Fibroblast of villous mesenchyme (primary cell): Measurements from ENCODE around the gene FBH1. TPM values are rescaled to one million over a fixed set of nuclear protein-coding genes. Genes with fewer than 3 reads are reported as not detected.
"Not testable (repeated sequence)": the region's sequence is repeated elsewhere in the genome, so short reads cannot be mapped to it uniquely, and the experiment has no call there.

Source experiments
- DNase-seq: peaks from one replicate; pipeline ENCODE4 v3.0.0-alpha.2; 2010; ENCODE audit warnings: low read depth
- H3K4me3 ChIP-seq: 2 replicates; pipeline ENCODE4 v1.5.1; 2011; ENCODE audit warnings: low read depth, mild to moderate bottlenecking, low read length
- total RNA-seq: library from RNA; depleted of rRNA; stranded (reverse); fragments of >200 nt; gene quantifications from 2 replicates; pipeline ENCODE4 v1.2.3, GENCODE V29; 2012
- TF ChIP-seq, protein P1 (sequence below): IDR thresholded peaks from 2 replicates; pipeline ENCODE4 v1.5.1; 2012; ENCODE audit warnings: low read depth, mild to moderate bottlenecking, low read length; ENCODE audit not compliant: insufficient read depth

The FBH1 gene
- total RNA-seq, 1 donor: 91.5 TPM

DNA sequence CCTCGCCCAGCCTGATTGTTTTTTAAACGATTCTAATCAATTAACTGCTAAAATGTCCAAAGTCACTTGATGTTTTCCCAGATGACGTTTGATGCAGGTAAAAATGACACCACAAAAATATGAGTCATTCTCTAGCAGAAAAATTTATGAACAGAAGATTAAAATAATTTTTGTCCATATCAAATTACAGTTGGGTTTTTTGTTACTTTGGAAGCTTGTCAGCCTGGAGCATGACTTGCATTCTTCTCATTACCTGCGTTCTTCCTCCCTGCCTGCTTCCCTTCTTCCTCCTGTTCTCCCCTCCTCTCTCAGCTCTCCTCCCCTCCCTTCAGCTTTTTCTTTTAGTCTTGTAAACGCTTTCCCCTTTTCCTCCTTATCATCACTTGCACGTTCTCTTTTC lies 68.6 kb downstream of the FBH1 start:
- no peak for DNase-seq
- TF ChIP-seq, protein P1, sequence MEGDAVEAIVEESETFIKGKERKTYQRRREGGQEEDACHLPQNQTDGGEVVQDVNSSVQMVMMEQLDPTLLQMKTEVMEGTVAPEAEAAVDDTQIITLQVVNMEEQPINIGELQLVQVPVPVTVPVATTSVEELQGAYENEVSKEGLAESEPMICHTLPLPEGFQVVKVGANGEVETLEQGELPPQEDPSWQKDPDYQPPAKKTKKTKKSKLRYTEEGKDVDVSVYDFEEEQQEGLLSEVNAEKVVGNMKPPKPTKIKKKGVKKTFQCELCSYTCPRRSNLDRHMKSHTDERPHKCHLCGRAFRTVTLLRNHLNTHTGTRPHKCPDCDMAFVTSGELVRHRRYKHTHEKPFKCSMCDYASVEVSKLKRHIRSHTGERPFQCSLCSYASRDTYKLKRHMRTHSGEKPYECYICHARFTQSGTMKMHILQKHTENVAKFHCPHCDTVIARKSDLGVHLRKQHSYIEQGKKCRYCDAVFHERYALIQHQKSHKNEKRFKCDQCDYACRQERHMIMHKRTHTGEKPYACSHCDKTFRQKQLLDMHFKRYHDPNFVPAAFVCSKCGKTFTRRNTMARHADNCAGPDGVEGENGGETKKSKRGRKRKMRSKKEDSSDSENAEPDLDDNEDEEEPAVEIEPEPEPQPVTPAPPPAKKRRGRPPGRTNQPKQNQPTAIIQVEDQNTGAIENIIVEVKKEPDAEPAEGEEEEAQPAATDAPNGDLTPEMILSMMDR: no peak

DNA sequence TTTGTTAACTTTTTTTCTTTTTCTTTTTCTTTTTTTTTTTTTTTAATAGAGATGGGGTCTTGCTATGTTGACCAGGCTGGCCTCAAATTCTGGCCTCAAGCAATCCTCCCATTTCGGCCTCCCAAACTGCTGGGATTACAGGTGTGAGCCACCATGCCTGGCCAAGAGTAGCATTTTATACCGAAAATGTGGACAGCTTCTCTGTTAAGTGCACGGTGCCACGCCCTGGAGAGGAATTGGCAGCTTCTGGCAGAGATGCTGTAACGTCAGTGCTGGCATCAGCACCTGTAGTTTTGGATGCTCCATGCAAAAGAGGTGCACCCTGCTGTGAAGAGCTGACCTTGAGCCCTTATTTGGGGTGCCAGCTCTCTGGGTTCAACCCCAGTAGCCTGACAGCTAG lies 69.1 kb downstream of the FBH1 start:
- no peak for DNase-seq
- H3K4me3 ChIP-seq: no peak overlapping the region
- TF ChIP-seq, protein P1: no peak

More for the DNA sequence above, 68.6 kb downstream of the FBH1 start:
- no peak overlapping the region for H3K4me3 ChIP-seq

DNA sequence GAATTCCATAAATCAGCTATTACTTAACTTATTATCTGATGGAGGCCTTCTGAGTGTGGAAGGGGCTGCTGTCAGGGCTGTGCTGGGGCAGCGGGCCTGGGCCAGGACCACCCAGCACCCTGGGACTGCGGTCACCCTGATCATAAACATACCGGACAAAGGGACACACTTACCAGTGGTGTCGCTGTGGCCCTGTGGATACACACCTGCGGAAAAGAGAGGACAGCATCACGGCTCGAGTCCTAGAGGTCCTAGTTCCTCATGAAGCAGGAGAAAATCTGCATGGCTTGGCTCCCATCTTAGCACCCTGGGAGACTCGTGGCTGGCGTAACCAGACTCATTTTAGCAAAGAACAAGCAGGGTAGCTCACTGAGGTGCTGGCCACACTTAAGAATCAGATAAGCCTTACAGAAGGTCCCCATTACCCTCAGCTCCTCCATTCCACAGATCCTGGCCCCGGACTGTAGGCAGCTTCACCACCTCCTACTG lies 69.6 kb downstream of the FBH1 start:
- TF ChIP-seq, protein P1: no peak
- no peak for DNase-seq

DNA sequence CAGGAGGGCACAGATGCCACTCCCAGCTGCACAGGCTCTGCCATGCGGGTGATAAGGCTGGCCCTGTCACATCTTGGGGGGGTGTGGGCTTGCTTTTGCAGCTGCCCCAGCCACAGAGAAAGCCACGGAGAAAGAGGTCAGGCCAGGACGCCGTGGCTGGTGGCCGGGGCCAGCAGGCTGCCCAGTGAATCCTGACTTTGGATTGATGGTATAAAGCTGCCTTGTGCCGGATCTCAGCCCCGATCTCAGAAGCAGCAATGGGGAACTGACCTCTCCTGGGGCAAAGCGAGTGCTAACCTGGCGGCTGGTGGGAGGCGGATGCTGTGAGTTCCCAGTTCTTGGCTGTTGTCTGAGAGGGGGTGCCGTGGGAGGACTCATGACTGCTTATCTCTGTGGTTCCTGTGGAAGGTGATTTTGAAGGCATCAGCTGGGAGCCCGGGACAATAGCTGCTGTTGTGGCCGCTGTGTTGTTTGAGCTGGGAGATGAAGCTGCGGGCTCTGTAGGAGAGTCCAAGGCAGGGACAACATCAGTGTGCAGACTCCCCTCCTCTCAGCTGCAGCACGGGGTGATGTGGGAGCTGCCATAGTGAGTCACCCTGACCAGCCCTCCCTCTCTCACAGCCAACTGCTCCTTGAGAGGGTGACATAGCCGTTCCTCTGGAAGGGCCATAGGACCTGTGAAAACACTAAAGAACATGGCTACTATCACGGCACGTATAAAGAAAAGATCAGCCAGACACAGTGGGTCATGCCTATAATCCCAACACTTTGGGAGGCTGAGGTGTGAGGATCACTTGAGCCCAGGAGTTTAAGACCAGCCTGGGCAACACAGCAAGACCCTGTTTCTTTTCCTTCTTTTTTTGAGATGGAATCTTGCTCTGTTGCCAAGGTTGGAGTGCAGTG lies 70.3 kb downstream of the FBH1 start:
- H3K4me3 ChIP-seq: no peak overlapping the region
- TF ChIP-seq, protein P1: no peak
- DNase-seq: peak; percentile 46

More for the DNA sequence above, 69.6 kb downstream of the FBH1 start:
- H3K4me3 ChIP-seq: no peak overlapping the region

DNA sequence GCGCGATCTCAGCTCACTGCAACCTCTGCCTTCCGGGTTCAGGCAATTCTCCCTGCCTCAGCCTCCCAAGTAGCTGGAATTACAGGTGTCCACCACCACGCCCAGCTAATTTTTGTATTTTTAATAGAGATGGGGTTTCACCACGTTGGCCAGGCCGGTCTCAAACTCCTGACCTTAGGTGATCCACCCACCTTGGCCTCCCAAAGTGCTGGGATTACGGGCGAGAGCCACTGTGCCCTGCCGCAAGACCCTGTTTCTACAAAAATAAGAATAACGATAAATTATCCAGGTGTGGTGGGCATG lies 70.9 kb downstream of the FBH1 start:
- H3K4me3 ChIP-seq, DNase-seq: not testable (repeated sequence)

DNA sequence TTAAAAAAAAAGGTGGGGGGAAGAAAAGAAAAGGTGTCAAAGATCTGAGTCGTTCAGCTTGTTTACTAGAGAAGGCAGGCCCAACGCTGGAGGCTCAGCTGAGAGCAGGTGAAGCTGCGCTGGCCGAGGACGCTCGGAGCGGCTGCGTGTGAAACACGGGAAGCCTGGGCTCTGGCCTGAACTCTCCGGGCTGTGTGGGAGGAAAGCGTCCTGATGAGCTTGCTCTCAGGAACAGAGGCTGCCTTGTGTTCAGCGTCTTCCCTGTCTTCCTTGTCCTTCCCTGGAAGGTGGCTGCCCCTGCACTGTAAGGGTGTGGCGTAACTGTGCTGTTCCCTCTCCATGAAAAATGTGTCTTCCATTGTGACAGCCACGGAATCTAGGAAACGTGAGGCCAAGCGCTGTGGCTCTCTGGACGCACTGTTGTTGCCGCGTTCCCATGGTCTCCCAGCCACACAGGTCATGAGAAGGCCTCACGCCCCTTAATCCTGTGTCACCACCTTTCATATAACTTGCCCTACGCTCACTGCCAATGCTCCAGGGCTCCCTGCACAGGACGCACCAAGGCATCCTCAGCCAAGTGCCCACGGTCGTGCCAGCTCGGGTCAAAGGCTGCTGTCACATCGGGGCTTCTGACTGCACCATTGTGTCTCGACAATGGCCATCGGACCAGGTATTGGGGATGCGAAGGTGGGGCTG lies 71.5 kb downstream of the FBH1 start:
- TF ChIP-seq, protein P1: no peak
- H3K4me3 ChIP-seq: no peak overlapping the region
- no peak for DNase-seq

DNA sequence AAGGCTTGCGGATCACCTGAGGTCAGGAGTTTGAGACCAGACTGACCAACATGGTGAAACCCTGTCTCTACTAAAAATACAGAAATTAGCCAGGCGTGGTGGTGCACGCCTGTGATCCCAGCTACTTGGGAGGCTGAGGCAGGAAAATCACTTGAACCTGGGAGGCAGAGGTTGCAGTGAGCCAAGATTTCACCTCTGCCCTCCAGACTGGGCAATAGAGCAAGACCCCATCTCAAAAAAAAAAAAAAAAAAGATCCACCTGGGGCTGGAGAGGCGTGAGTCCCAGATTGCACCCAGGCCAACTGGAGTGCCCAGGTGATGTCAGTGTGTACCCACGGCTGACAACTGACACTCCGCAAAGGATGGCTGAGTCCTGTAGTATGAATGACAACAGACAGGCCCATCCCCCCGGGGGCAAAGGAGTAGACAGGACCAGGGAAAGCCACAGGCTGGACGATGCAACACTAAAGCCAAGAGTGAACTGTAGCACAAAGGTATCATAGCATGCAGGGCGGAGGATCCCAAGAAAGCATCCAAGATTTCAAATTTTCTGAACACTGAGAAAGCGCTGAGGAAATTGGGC lies 72.4 kb downstream of the FBH1 start:
- not testable (repeated sequence) for H3K4me3 ChIP-seq, DNase-seq
